Measurements from ENCODE around the gene BCAR3.

BCAR3 gene

GRCh38 chr1:93638307-93638847, 43.3 kb downstream of the BCAR3 start:
- DNase-seq (ENCODE audit: low read depth): no peak

GRCh38 chr1:93636712-93637111, 44.9 kb downstream of the BCAR3 start:
- DNase-seq (ENCODE audit: low read depth): no peak

GRCh38 chr1:93635614-93636543, 45.8 kb downstream of the BCAR3 start:
- DNase-seq (ENCODE audit: low read depth): no peak

- DNase-seq (ENCODE audit: low read depth): no peak
Measured at GRCh38 chr1:93633313-93633712, 48.3 kb downstream of the BCAR3 start.

- DNase-seq (ENCODE audit: low read depth): no peak
Measured at GRCh38 chr1:93631626-93632365, 49.8 kb downstream of the BCAR3 start.

- no peak for DNase-seq (ENCODE audit: low read depth)
Measured at GRCh38 chr1:93630168-93630567, 51.5 kb downstream of the BCAR3 start.

GRCh38 chr1:93629101-93630059, 52.3 kb downstream of the BCAR3 start:
- peak; percentile 12 for DNase-seq (ENCODE audit: low read depth)

GRCh38 chr1:93628681-93629080, 53.0 kb downstream of the BCAR3 start:
- no peak for DNase-seq (ENCODE audit: low read depth)

GRCh38 chr1:93625582-93626327, 55.9 kb downstream of the BCAR3 start:
- DNase-seq (ENCODE audit: low read depth): no peak

- DNase-seq (ENCODE audit: low read depth): no peak
Measured at GRCh38 chr1:93623875-93624274, 57.8 kb downstream of the BCAR3 start.

GRCh38 chr1:93623436-93623835, 58.2 kb downstream of the BCAR3 start:
- DNase-seq (ENCODE audit: low read depth): no peak

GRCh38 chr1:93621246-93621645, 60.4 kb downstream of the BCAR3 start:
- no peak for DNase-seq (ENCODE audit: low read depth)

GRCh38 chr1:93620841-93621210, 60.8 kb downstream of the BCAR3 start:
- no peak for DNase-seq (ENCODE audit: low read depth)

- no peak for DNase-seq (ENCODE audit: low read depth)
Measured at GRCh38 chr1:93620172-93620840, 61.3 kb downstream of the BCAR3 start.

- no peak for DNase-seq (ENCODE audit: low read depth)
Measured at GRCh38 chr1:93619507-93620171, 62.0 kb downstream of the BCAR3 start.

GRCh38 chr1:93617670-93618499, 63.8 kb downstream of the BCAR3 start:
- no peak for DNase-seq (ENCODE audit: low read depth)

GRCh38 chr1:93616996-93617669, 64.5 kb downstream of the BCAR3 start:
- DNase-seq (ENCODE audit: low read depth): no peak

Data from T follicular helper cell (primary cell).